SK-N-MC (cell line): Measurements from ENCODE around the gene DCUN1D4.

Source experiments
- EZH2 ChIP-seq: fragments of 200-600 bp; sonication (generic); IDR thresholded peaks from one replicate; pipeline ENCODE4 v1.6.1; 2017; ENCODE audit warnings: antibody characterized with exemption
- POLR2AphosphoS5 ChIP-seq: IDR thresholded peaks from 2 replicates; pipeline ENCODE4 v1.6.1; 2012; ENCODE audit warnings: mild to moderate bottlenecking, low read depth, low read length, borderline replicate concordance

GRCh38 chr4:51845055-51845426, 2.1 kb downstream of the DCUN1D4 start:
- TF ChIP-seq EZH2 = no peak
- no peak for TF ChIP-seq POLR2AphosphoS5
